SH-SY5Y (cell line): ENCODE data around the gene CDKN1C.

ENCODE experiments used
- GATA2 ChIP-seq: IDR thresholded peaks from 2 replicates; pipeline ENCODE4 v1.6.1; 2011; ENCODE audit warnings: mild to moderate bottlenecking, low read depth, low read length
- GATA3 ChIP-seq: IDR thresholded peaks from 2 replicates; pipeline ENCODE4 v1.6.1; 2011; ENCODE audit warnings: low read depth, mild to moderate bottlenecking, low read length, moderate library complexity

- TF ChIP-seq GATA3 (no peak), GATA2 (no peak)
These were observed 46.8 kb downstream of the CDKN1C start for GRCh38 chr11:2838676-2839294.
